Cardiac muscle cell (in vitro differentiated cells and primary cell): Measurements from ENCODE around the gene MAP3K5. TPM values are rescaled to one million over a fixed set of nuclear protein-coding genes. Genes with fewer than 3 reads are reported as not detected.

Experiments
- DNase-seq, 2 donors: peaks; one replicate each; pipeline versions ENCODE4 v3.0.0 to v3.0.0-alpha.2; 2010 to 2017; ENCODE audit warnings: low read depth in 1 of 2, low spot score in 1 of 2
- H3K27ac ChIP-seq: fragments of 200-600 bp; sonication (generic); 2 replicates; pipeline ENCODE4 v1.5.1; 2016
- H3K27me3 ChIP-seq: fragments of 200-600 bp; sonication (generic); 2 replicates; pipeline ENCODE4 v1.6.0; 2016; ENCODE audit warnings: control low read depth
- H3K36me3 ChIP-seq: fragments of 200-600 bp; sonication (generic); 2 replicates; pipeline ENCODE4 v1.5.1; 2016; ENCODE audit warnings: control low read depth
- H3K4me1 ChIP-seq: fragments of 200-600 bp; sonication (generic); 2 replicates; pipeline ENCODE4 v1.8.1; 2017; ENCODE audit warnings: low read depth, mild to moderate bottlenecking, mixed run types
- H3K4me3 ChIP-seq: fragments of 200-600 bp; sonication (generic); 2 replicates; pipeline ENCODE4 v1.5.1; 2016; ENCODE audit warnings: mild to moderate bottlenecking
- H3K9me3 ChIP-seq: fragments of 200-600 bp; sonication (generic); 2 replicates; pipeline ENCODE4 v1.5.1; 2017; ENCODE audit warnings: low read depth, mild to moderate bottlenecking, control low read depth
- CTCF ChIP-seq: IDR thresholded peaks from 2 replicates; pipeline ENCODE4 v1.5.1; 2012; ENCODE audit warnings: low read depth, mild to moderate bottlenecking, low read length
- polyA plus RNA-seq: library from polyadenylated mRNA; unstranded; fragments of >200 nt; fragmentation: Nextera tagmentation; extraction: Ambion mirVana; gene quantifications from 2 replicates; pipeline ENCODE4 v1.2.1, GENCODE V29; 2016
- total RNA-seq: library from RNA; depleted of rRNA; stranded (reverse); fragments of >200 nt; gene quantifications from 2 replicates; pipeline ENCODE4 v1.2.3, GENCODE V29; 2016

Gene MAP3K5
- total and polyA plus RNA-seq, 2 experiments from 2014 or later = 2.8 to 3.0 TPM

DNA sequence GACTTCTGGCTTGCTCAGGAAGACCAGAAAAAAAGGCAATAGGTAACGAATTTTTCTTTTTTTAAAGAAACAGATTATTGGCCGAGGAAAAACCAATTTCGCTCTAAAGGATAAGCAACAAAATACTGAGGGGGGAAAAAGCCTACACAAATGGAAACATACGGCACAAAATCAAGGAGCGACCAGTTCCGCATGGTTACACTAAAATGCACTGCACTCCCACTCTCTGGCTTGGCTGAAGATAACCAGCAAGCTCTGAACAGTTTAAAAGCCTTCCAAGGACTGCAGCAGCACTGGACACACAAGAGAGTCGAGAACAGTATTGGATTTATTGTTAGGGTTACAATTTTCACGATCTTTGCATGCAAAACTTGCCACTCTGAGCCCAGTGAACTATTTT lies 241.2 kb downstream of the MAP3K5 start:
- peak; percentile 10 to 16 for DNase-seq
- Histone ChIP-seq H3K9me3 (no peaks in the 10 kb centered on the region), H3K27ac (no peak overlapping the region), H3K4me1 (no peaks in the 10 kb centered on the region), H3K36me3 (no peaks in the 10 kb centered on the region), H3K4me3 (peak overlapping the region; percentile 66), H3K27me3 (peaks cover 31% of the 10 kb centered on the region)
- TF ChIP-seq CTCF = no peak

DNA sequence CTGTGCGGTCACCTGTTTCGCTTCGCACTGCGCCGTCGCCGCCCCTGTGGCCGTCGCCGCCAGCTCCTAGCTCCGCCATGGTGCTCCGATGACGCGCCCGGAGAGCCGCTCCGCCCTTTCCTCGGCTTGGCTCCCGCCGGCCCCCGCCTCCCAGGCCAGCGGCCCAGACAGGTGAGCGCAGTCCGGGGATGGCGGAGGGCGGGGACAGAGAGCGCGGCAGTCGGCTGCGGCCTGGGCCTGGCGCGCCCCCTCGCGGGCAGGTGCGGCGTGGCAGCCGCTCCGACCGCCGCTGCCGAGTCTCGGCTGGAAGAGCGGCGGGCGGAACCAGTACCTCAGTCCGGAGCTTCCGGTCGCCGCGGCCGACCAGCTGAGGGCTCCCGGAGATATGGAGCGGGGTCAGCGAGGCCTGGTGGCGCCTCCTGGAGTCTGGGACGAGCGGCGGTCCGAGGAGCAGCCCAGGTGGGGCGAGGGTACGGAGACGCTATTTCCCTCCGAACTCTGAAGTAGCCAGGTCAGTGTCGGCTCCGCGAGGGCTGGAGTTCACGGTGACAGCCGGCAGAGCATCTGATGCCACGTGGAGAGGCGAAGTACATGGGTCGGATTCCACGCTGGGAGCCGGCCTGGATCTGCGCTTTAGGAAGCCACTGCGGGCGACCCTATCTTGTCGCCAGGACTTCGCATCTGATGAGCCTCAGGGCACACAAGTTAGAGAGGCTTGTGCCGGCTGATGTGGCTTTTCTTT lies 241.8 kb downstream of the MAP3K5 start, which contains the start of gene MAP7:
Gene MAP7, minus strand, starts transcription at position 93 of the 742 bp plus-strand sequence. Its CDS starts 14 bp downstream, at position 79.
- H3K4me1 ChIP-seq = no peaks in the 10 kb centered on the region
- no peaks in the 10 kb centered on the region for H3K36me3 ChIP-seq
- H3K27me3 ChIP-seq = peaks cover 31% of the 10 kb centered on the region
- H3K9me3 ChIP-seq = no peaks in the 10 kb centered on the region
- TF ChIP-seq CTCF = peak; percentile 62
- peak within 1 kb of the TSS; percentile 66 for H3K4me3 ChIP-seq
- peak; percentile 21 to 89 for DNase-seq
- H3K27ac ChIP-seq = no peak within 1 kb of the TSS

DNA sequence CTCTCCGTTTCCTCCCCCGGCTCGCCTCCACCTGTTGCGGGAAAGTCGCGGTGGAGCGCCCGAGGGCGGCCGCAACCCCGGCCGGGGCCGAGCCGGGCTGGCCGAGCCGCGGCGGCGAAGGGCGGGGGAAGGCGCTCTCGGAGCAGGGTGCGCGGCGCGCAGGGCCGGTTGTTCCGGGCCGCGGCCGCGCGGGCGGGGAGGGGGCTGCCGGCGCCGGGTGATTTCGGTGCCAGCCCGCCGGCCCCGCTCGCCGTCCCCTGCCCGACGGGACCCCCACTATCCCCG lies 242.3 kb downstream of the MAP3K5 start:
- no peak for TF ChIP-seq CTCF
- DNase-seq = peak in 1 of 2 donors; percentile 64
- Histone ChIP-seq H3K27me3 (peaks cover 31% of the 10 kb centered on the region), H3K4me1 (no peaks in the 10 kb centered on the region), H3K9me3 (no peaks in the 10 kb centered on the region), H3K27ac (no peak overlapping the region), H3K36me3 (no peaks in the 10 kb centered on the region), H3K4me3 (peak overlapping the region; percentile 66)

DNA sequence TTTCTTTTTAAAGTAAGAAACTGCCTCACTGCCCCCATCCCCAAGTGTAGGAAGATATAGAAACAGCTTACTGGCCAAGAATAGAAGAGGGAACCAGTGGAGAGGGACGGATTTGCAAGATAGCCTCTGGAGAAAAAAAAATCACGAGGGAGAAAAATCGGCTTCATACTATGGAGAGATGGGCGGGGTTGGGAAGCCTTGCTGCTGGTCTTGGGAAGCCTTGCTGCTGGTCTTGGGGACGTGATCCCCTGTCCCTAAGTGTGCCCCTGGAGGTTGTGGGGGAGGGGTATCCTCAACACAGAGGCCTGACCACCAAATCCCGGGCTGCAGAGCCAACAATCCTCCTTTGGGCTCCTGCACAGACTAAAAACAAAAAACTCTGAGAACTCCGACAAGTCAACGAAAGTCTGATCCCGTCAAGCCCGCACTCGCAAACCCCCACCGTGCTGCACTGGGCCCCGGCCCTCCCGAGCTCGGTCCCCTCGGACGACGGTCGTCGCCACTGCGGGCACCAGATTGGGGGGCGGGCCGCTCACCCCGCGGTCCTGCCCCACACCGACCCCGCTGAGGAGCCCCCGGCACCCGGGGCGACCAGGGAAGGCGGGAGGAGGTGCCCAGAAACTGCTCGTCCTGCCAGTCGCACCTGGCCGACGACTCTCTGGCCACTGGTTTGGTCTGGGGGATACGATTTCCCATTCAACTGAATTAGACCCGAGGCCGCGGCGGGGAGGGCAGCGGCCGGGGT lies 242.8 kb downstream of the MAP3K5 start:
- peaks cover 31% of the 10 kb centered on the region for H3K27me3 ChIP-seq
- DNase-seq = peak; percentile 6 to 37
- TF ChIP-seq CTCF = no peak
- no peaks in the 10 kb centered on the region for H3K36me3 ChIP-seq
- H3K4me1 ChIP-seq = no peaks in the 10 kb centered on the region
- H3K4me3 ChIP-seq = peak overlapping the region; percentile 66
- no peak overlapping the region for H3K27ac ChIP-seq
- H3K9me3 ChIP-seq = no peaks in the 10 kb centered on the region

DNA sequence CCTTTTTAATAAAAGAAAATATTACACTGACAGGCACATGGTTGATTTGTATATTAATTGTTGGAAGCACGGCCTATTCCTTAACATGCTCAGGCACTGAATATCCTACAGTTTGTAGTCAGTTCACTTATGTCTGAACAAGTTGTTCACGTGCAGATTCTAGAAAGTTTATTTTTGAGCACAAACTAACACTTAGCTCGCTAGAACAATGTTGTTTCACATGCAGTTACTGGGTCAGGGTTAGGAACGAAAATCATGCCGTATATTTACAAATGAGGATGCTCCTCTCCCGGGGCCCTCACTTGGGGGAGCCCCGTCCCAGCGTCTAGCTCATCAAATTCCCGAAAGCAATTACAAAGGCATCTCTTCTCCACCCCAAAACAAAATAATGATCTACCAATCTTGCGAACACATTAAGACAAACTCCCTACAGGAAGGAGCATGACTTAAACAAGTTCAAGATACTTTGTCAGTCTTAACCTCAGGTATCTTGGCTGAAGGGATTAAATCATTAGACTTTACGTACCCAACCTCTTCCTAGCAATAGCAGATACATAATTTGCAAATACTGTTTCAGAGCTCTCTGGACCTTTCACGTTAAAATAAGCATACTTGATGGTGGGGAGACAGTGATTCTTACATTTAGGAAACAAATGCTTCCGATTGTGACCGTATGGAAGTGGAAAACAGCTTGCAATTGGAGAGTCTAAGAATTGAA lies 243.5 kb downstream of the MAP3K5 start:
- no peak for DNase-seq
- Histone ChIP-seq H3K36me3 (no peaks in the 10 kb centered on the region), H3K27me3 (peaks cover 30% of the 10 kb centered on the region), H3K27ac (no peak overlapping the region), H3K4me3 (peak overlapping the region; percentile 66), H3K9me3 (no peaks in the 10 kb centered on the region), H3K4me1 (no peaks in the 10 kb centered on the region)
- no peak for TF ChIP-seq CTCF
